ENCODE results near the gene NTSR1. TPM values are rescaled to one million over a fixed set of nuclear protein-coding genes. Genes with fewer than 3 reads are reported as not detected.

Gene NTSR1
- total RNA-seq, 4 donors from 2014 or later = 1.5 to 23.9 (median 4.7) TPM

- Histone ChIP-seq H3K27me3 (no peaks in the 10 kb centered on the region), H3K4me3 (peak overlapping the region; percentile 64 to 87 (median 74)), H3K36me3 (peaks cover 0 to 12% (median 5%) of the 10 kb centered on the region in 4 donors), H3K9me3 (no peaks in the 10 kb centered on the region), H3K27ac (peak overlapping the region; percentile 94 to 97 (median 96)), H3K4me1 (peaks cover 21 to 46% (median 40%) of the 10 kb centered on the region in 4 donors)
- intact Hi-C loops (cut with DNase I; ENCODE audit: low total_unique reads) (no loop called here), in situ Hi-C loops (cut with MboI; ENCODE audit: low pct_ligation_motif_present in 1 of 4, low pct_unique_long_range_greater_than_20kb in 1 of 4, low sequenced_read_pairs in 3 of 4) (loop anchor here in 2 of 4 donors (25.0 kb wide), 2 partner anchors 108 to 133 kb away; no protein-coding TSS in a partner anchor)
- TF ChIP-seq POLR2A (IDR thresholded peaks at IDR 0.05) = peak; percentile 22
- TF ChIP-seq POLR2AphosphoS5 (IDR thresholded peaks at IDR 0.05) = peak in 2 of 3 donors; percentile 12 to 32
- TF ChIP-seq CTCF (IDR thresholded peaks at IDR 0.05) = peak in 1 of 5 experiments; percentile 15
- no peak for TF ChIP-seq EP300 (IDR thresholded peaks at IDR 0.05; ENCODE audit: low read depth)
- 1% methylated on average over 60 of the region's 68 CpGs; no CpG with 5 or more reads in 1 of the 2 donors for WGBS, 2 donors (ENCODE audit: low coverage in 1 of 2)
- peak; percentile 65 for DNase-seq
Measured at GRCh38 chr20:62795023-62795761, 86.6 kb downstream of the NTSR1 start.

GRCh38 chr20:62796699-62797491, 88.3 kb downstream of the NTSR1 start:
- in situ Hi-C loops (cut with MboI; ENCODE audit: low pct_ligation_motif_present in 1 of 4, low pct_unique_long_range_greater_than_20kb in 1 of 4, low sequenced_read_pairs in 3 of 4) (loop anchor here in 2 of 4 donors (25.0 kb wide), 2 partner anchors 110 to 135 kb away; no protein-coding TSS in a partner anchor), intact Hi-C loops (cut with DNase I; ENCODE audit: low total_unique reads) (no loop called here)
- Histone ChIP-seq H3K27me3 (no peaks in the 10 kb centered on the region), H3K4me3 (peak overlapping the region; percentile 64 to 89 (median 84)), H3K27ac (peak overlapping the region; percentile 94 to 97 (median 96)), H3K36me3 (peaks cover 0 to 17% (median 5%) of the 10 kb centered on the region in 4 donors), H3K9me3 (no peaks in the 10 kb centered on the region), H3K4me1 (peaks cover 21 to 42% (median 36%) of the 10 kb centered on the region in 4 donors)
- TF ChIP-seq POLR2A (IDR thresholded peaks at IDR 0.05) (no peak), CTCF (IDR thresholded peaks at IDR 0.05) (no peak), POLR2AphosphoS5 (IDR thresholded peaks at IDR 0.05) (no peak), EP300 (IDR thresholded peaks at IDR 0.05; ENCODE audit: low read depth) (no peak)
- no peak for DNase-seq
- WGBS, 2 donors (ENCODE audit: low coverage in 1 of 2) = 46% methylated on average over 10 of the region's 53 CpGs; no CpG with 5 or more reads in 1 of the 2 donors

- TF ChIP-seq EP300 (IDR thresholded peaks at IDR 0.05; ENCODE audit: low read depth) (no peak), CTCF (IDR thresholded peaks at IDR 0.05) (peak in 2 of 5 experiments; percentile 14 to 35), POLR2A (IDR thresholded peaks at IDR 0.05) (peak; percentile 42), POLR2AphosphoS5 (IDR thresholded peaks at IDR 0.05) (peak in 1 of 3 donors; percentile 12)
- intact Hi-C loops (cut with DNase I; ENCODE audit: low total_unique reads) (no loop called here), in situ Hi-C loops (cut with MboI; ENCODE audit: low pct_ligation_motif_present in 1 of 4, low pct_unique_long_range_greater_than_20kb in 1 of 4, low sequenced_read_pairs in 3 of 4) (loop anchor here in 2 of 4 donors (25.0 kb wide), 2 partner anchors 111 to 136 kb away; no protein-coding TSS in a partner anchor)
- H3K36me3 ChIP-seq = peaks cover 0 to 17% (median 5%) of the 10 kb centered on the region in 4 donors
- no peaks in the 10 kb centered on the region for H3K9me3 ChIP-seq
- H3K27me3 ChIP-seq = no peaks in the 10 kb centered on the region
- peak overlapping the region in 1 of 4 donors; percentile 64 for H3K4me3 ChIP-seq
- H3K27ac ChIP-seq = peak overlapping the region; percentile 94 to 97 (median 96)
- WGBS, 2 donors (ENCODE audit: low coverage in 1 of 2) = 33 to 53% methylated on average over 1 to 26 of the region's 26 CpGs
- peak; percentile 83 for DNase-seq
- H3K4me1 ChIP-seq = peaks cover 21 to 42% (median 36%) of the 10 kb centered on the region in 4 donors
Measured at GRCh38 chr20:62797671-62798532, 89.3 kb downstream of the NTSR1 start.
